K562 (cell line): ENCODE measurements around the gene BTG2. TPM values are rescaled to one million over a fixed set of nuclear protein-coding genes. Genes with fewer than 3 reads are reported as not detected.

Experiments
- ATAC-seq: fragments of 200-7000 bp; cut with Tn5 transposase; 3 replicates; pipeline ENCODE4 v1.9.1; 2020; ENCODE audit warnings: moderate library complexity
- BruUV-seq: library from RNA; stranded (reverse); fragments of 400-500 nt; replicated peaks from 2 replicates; lab custom pipeline; 2021; lab: Mats Ljungman, UMichigan
- CTCF ChIA-PET: fragments of 300-600 bp; formaldehyde crosslinking; extraction: SDS; loops from one replicate; lab custom pipeline; 2021; ENCODE audit warnings: low intra/inter-chr PET ratio; lab: Yijun Ruan, JAX
- POLR2A ChIA-PET: fragments of 300-600, 350-650 bp; sonication (Branson Sonifier 250); formaldehyde crosslinking; extraction: SDS; loops from one replicate; lab custom pipeline; 2021; ENCODE audit warnings: antibody characterized with exemption, inconsistent platforms; lab: Yijun Ruan, JAX
- DNase-seq, 4 experiments: peaks; one replicate each; pipeline versions ENCODE4 v3.0.0 to v3.0.0-alpha.2; 2011 to 2018; ENCODE audit warnings: low spot score in 3 of 4, mixed read lengths in 3 of 4; ENCODE audit errors: extremely low read depth in 1 of 4
- FAIRE-seq: peaks from 2 replicates; lab custom pipeline; 2011; peaks lifted over from hg19 to GRCh38; lab: Jason Lieb, UNC
- H2AFZ ChIP-seq: 2 replicates; pipeline ENCODE4 v1.6.0; 2011; ENCODE audit warnings: low read depth, low read length, control low read depth, inconsistent platforms
- H3K27ac ChIP-seq: fragments of 200-600 bp; 3 replicates; pipeline ENCODE4 v1.8.0; 2011; ENCODE audit warnings: low read depth, mild to moderate bottlenecking, control low read depth, inconsistent platforms, low read length, moderate library complexity, mixed read lengths; ENCODE audit errors: extremely low read depth
- H3K27me3 ChIP-seq, 2 experiments: fragments of 300-600 bp in 1 of 2; 2 replicates in 1 of 2; 3 replicates in 1 of 2; pipeline versions ENCODE4 v1.6.0 to v1.8.0; 2011; ENCODE audit warnings: inconsistent platforms in 2 of 2, low read length in 2 of 2, mild to moderate bottlenecking in 1 of 2, mixed read lengths in 1 of 2, moderate library complexity in 1 of 2; ENCODE audit not compliant: control insufficient read depth in 2 of 2, insufficient read depth in 2 of 2
- H3K36me3 ChIP-seq: fragments of 300-600 bp; 3 replicates; pipeline ENCODE4 v1.8.0; 2011; ENCODE audit warnings: mild to moderate bottlenecking, low read length, inconsistent platforms; ENCODE audit not compliant: control insufficient read depth, insufficient read depth
- H3K4me1 ChIP-seq, 2 experiments: fragments of 200-600 bp in 1 of 2; replicated peaks in 1 of 2; 2 replicates in 1 of 2; 3 replicates in 1 of 2; pipeline versions ENCODE4 v1.5.1 to v1.8.0; 2011; ENCODE audit warnings: inconsistent platforms in 2 of 2, low read length in 2 of 2, mild to moderate bottlenecking in 1 of 2, mixed read lengths in 1 of 2, moderate library complexity in 1 of 2; ENCODE audit not compliant: control insufficient read depth in 2 of 2, insufficient read depth in 2 of 2
- H3K4me2 ChIP-seq: 2 replicates; pipeline ENCODE4 v1.6.1; 2011; ENCODE audit warnings: low read length, control low read depth, inconsistent platforms, mixed read lengths; ENCODE audit not compliant: insufficient read depth
- H3K4me3 ChIP-seq: fragments of 200-600 bp; sonication (generic), shearing (Covaris generic); 2 replicates; pipeline ENCODE4 v1.5.1; 2016; ENCODE audit warnings: control low read depth, inconsistent platforms
- H3K79me2 ChIP-seq: fragments of 200-600 bp; 3 replicates; pipeline ENCODE4 v1.8.0; 2011; ENCODE audit warnings: low read length, inconsistent platforms; ENCODE audit not compliant: control insufficient read depth, insufficient read depth
- H3K9ac ChIP-seq, 2 experiments: 2 replicates each; pipeline versions ENCODE4 v1.6.0 to v1.6.1; 2011; ENCODE audit warnings: low read depth in 2 of 2, low read length in 2 of 2, control low read depth in 1 of 2, inconsistent platforms in 1 of 2, mild to moderate bottlenecking in 1 of 2, mixed read lengths in 1 of 2; ENCODE audit not compliant: insufficient read depth in 1 of 2
- H3K9me1 ChIP-seq: one replicate; pipeline ENCODE4 v1.6.0; 2011; ENCODE audit warnings: inconsistent platforms, mild to moderate bottlenecking, low read length, moderate library complexity; ENCODE audit not compliant: control insufficient read depth, insufficient read depth
- H3K9me3 ChIP-seq: replicated peaks from 2 replicates; pipeline ENCODE4 v1.5.1; 2011; ENCODE audit warnings: low read depth, low read length, inconsistent platforms; ENCODE audit not compliant: control insufficient read depth, insufficient read depth
- H4K20me1 ChIP-seq: replicated peaks from 2 replicates; pipeline ENCODE4 v1.6.1; 2011; ENCODE audit warnings: low read length, inconsistent platforms, mixed read lengths; ENCODE audit not compliant: control insufficient read depth, insufficient read depth
- CEBPG ChIP-seq, 3 experiments: fragments of 200-800 bp in 1 of 3; sonication (Bioruptor generic) in 1 of 3; sonication (generic) in 1 of 3; formaldehyde crosslinking in 1 of 3; IDR thresholded peaks in 2 of 3; conservative IDR thresholded peaks in 1 of 3; 2 replicates each; pipeline versions ENCODE4 v1.6.1 to v1.8.0; 2016 to 2022; ENCODE audit warnings: missing compliant biosample characterization in 2 of 3, missing genetic modification characterization in 2 of 3, mild to moderate bottlenecking in 1 of 3, missing genetic modification reagents in 1 of 3
- CTBP1 ChIP-seq: fragments of 450-650 bp; IDR thresholded peaks from 2 replicates; pipeline ENCODE4 v1.6.1; 2016; ENCODE audit warnings: borderline replicate concordance
- CXXC5 ChIP-seq: fragments of 250-450 bp; sonication (Bioruptor Pico); IDR thresholded peaks from 2 replicates; pipeline ENCODE4 v1.8.0; 2022; ENCODE audit warnings: inconsistent platforms, mild to moderate bottlenecking, moderate library complexity
- FOXA3 ChIP-seq, 2 experiments: fragments of 450-650 bp in 1 of 2; sonication (generic) in 1 of 2; formaldehyde crosslinking; IDR thresholded peaks in 1 of 2; conservative IDR thresholded peaks in 1 of 2; 2 replicates each; pipeline versions ENCODE4 v1.4.0 to v1.8.0; 2020 to 2022; ENCODE audit warnings: mild to moderate bottlenecking in 2 of 2, missing genetic modification reagents in 1 of 2
- GTF2B ChIP-seq: IDR thresholded peaks from 2 replicates; pipeline ENCODE4 v1.6.1; 2011; ENCODE audit not compliant: insufficient read length; ENCODE audit errors: extremely low read depth
- HDAC8 ChIP-seq: fragments of 450-650 bp; IDR thresholded peaks from 2 replicates; pipeline ENCODE4 v1.6.1; 2016; ENCODE audit warnings: mild to moderate bottlenecking, missing genetic modification characterization, moderate library complexity, missing compliant biosample characterization
- HMGN3 ChIP-seq: IDR thresholded peaks from 2 replicates; pipeline ENCODE4 v1.6.1; 2011; ENCODE audit warnings: borderline replicate concordance, low read depth, mild to moderate bottlenecking, mixed read lengths, low read length; ENCODE audit not compliant: insufficient read length; ENCODE audit errors: extremely low read depth
- MCM2 ChIP-seq: fragments of 450-650 bp; IDR thresholded peaks from 2 replicates; pipeline ENCODE4 v1.6.1; 2017; ENCODE audit warnings: low read depth, mild to moderate bottlenecking
- NFIC ChIP-seq: fragments of 450-650 bp; IDR thresholded peaks from 2 replicates; pipeline ENCODE4 v1.6.1; 2017; ENCODE audit warnings: mild to moderate bottlenecking, inconsistent platforms
- NR2C1 ChIP-seq, 2 experiments: fragments of 450-650 bp; IDR thresholded peaks; 2 replicates each; pipeline ENCODE4 v1.6.1; 2017; ENCODE audit warnings: mild to moderate bottlenecking in 2 of 2, antibody characterized with exemption in 1 of 2, inconsistent platforms in 1 of 2, missing compliant biosample characterization in 1 of 2, missing genetic modification characterization in 1 of 2
- POLR2G ChIP-seq: fragments of 200-400 bp; formaldehyde crosslinking; IDR thresholded peaks from 2 replicates; pipeline ENCODE4 v1.6.1; 2017; ENCODE audit warnings: low read depth, mild to moderate bottlenecking, antibody characterized with exemption, low read length, moderate library complexity
- TAL1 ChIP-seq: fragments of 450-650 bp; IDR thresholded peaks from 2 replicates; pipeline ENCODE4 v1.6.1; 2016; ENCODE audit warnings: mild to moderate bottlenecking
- TFE3 ChIP-seq: fragments of 450-650 bp; formaldehyde crosslinking; IDR thresholded peaks from 2 replicates; pipeline ENCODE4 v1.4.0; 2020; ENCODE audit warnings: mild to moderate bottlenecking, mixed read lengths
- ZEB2 ChIP-seq: fragments of 450-650 bp; IDR thresholded peaks from 2 replicates; pipeline ENCODE4 v1.6.1; 2016
- ZNF175 ChIP-seq: fragments of 200-800 bp; sonication (Bioruptor generic); IDR thresholded peaks from 2 replicates; pipeline ENCODE4 v1.6.1; 2016; ENCODE audit warnings: low read depth, mild to moderate bottlenecking, missing genetic modification characterization, missing compliant biosample characterization
- ZNF436 ChIP-seq: fragments of 250-450, 450-650 bp; sonication (Bioruptor Pico); formaldehyde crosslinking; IDR thresholded peaks from 2 replicates; pipeline ENCODE4 v1.7.0; 2020; ENCODE audit warnings: mild to moderate bottlenecking
- WGBS: fragments of 100-300 bp; shearing (Covaris generic); methylation state at CpG from one replicate; pipeline ENCODE4 v1.1.6; 2016; ENCODE audit warnings: low coverage, mixed read lengths; ENCODE audit not compliant: insufficient coverage; ENCODE audit errors: missing lambda C conversion rate; 5-methylcytosine and 5-hydroxymethylcytosine counted together
- in situ Hi-C: fragments of 300-500 bp; cut with MboI; formaldehyde crosslinking; loops from 4 replicates; pipeline ENCODE4 v1.15.0; 2018; ENCODE audit warnings: inconsistent platforms, mixed read lengths
- intact Hi-C: fragments of 100-400 bp; cut with micrococcal nuclease; formaldehyde crosslinking; loops from 2 replicates; pipeline ENCODE4 v1.14.2; 2022
- polyA plus RNA-seq, 8 experiments: library from polyadenylated mRNA; depleted of rRNA in 4 of 8; stranded (reverse) in 5 of 8; unstranded in 3 of 8; fragments of >200 nt; fragmentation: Nextera tagmentation in 2 of 8; fragmentation: Illumina TruSeq in 1 of 8; extraction: Ambion mirVana in 2 of 8; extraction: Trizol in 1 of 8; gene quantifications; 2 replicates each; pipeline versions ENCODE4 v1.2.1 to v1.2.3, GENCODE V29; 2011 to 2014; ENCODE audit warnings: inconsistent platforms in 1 of 8, missing spikeins in 1 of 8
- total RNA-seq, 7 experiments: library from RNA; depleted of rRNA in 6 of 7; stranded (reverse); fragments of >200 nt in 6 of 7; fragmentation: Illumina TruSeq in 2 of 7; extraction: Trizol in 2 of 7; gene quantifications; 2 replicates each; pipeline versions ENCODE4 v1.2.1 to v1.2.3, GENCODE V29; 2011 to 2021; ENCODE audit warnings: low replicate concordance in 1 of 7
- TF ChIP-seq, protein P1 (sequence below): IDR thresholded peaks from 2 replicates; pipeline ENCODE4 v1.6.1; 2012; ENCODE audit warnings: low read depth, low read length, improper control_type of control experiment, borderline replicate concordance

The BTG2 gene
- total and polyA plus RNA-seq, 9 of the 15 experiments (the other 6 are each of a cell fraction or from before 2014, with no cell fraction given) = 2.3 to 41.9 (median 8.7) TPM

DNA sequence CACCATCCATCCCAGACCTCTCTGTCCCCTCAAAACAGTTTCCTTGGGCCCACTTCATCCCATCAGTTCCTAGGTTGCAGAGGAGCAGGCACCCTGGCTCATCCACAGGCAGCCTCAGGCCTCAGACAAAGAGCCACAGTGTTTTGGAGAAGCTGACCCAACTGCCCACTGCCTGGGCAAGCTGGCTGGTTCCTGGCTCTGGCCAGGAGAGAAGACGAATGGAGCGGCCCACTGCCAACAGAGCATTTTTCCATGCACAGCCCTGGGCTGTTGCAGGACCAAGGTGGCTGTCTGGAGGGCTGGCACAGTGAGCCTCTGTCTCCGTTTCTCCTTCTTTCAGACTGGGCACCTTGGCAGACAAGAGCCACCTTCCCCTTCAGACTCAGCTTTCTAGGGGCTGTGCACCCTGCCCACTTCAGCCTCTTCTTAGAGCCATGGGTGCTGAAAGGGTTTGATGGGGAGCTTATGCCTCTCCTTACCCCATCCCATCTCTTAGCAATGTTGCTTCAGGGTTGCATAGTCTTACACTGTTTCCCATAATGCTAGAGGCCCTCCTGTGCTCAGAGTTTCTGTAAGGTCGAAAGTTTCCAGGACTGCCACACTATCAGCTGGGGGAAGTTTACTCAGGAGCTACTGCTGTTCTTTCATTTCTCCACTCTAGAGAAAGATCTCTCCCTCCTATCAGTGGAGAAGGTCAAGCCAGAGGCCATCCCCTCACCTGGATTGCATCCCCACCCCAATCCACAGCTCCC lies 44.6 kb downstream of the BTG2 start:
- H3K9ac ChIP-seq = no peak overlapping the region
- H3K9me1 ChIP-seq = no peaks in the 10 kb centered on the region
- FAIRE-seq (no peak), ATAC-seq (peak; percentile 55; the same call in 2 of the 3 replicates), DNase-seq (no peak)
- no TSS peak for BruUV-seq
- H3K9me3 ChIP-seq = no peaks in the 10 kb centered on the region
- in situ Hi-C loops = loop anchor here (5.0 kb wide), 1 partner anchor 352 kb away; no protein-coding TSS in a partner anchor
- no peaks in the 10 kb centered on the region for H3K79me2 ChIP-seq
- intact Hi-C loops = no loop called here
- peaks cover 57 to 79% of the 10 kb centered on the region in 2 experiments for H3K27me3 ChIP-seq
- 1% methylated on average over 4 of the region's 4 CpGs for WGBS
- no peaks in the 10 kb centered on the region for H3K36me3 ChIP-seq
- H3K4me3 ChIP-seq = no peak overlapping the region
- H4K20me1 ChIP-seq = peaks cover 14% of the 10 kb centered on the region; the same call in 1 of the 2 replicates
- H3K27ac ChIP-seq = no peak overlapping the region
- POLR2A ChIA-PET = interaction anchor here (1.0 kb wide), 1 partner anchor 10 kb away, joined by 4 read pairs; no protein-coding TSS in a partner anchor
- CTCF ChIA-PET = no interaction called here
- no peak overlapping the region for H3K4me2 ChIP-seq
- H2AFZ ChIP-seq = no peak overlapping the region
- H3K4me1 ChIP-seq = no peaks in the 10 kb centered on the region
- TF ChIP-seq HDAC8 (tag) = no peak
- no peak for TF ChIP-seq POLR2G
- no peak for TF ChIP-seq CXXC5 (CRISPR knock-in tag)
- TF ChIP-seq TFE3 (CRISPR knock-in tag) = no peak
- no peak for TF ChIP-seq NFIC
- TF ChIP-seq GTF2B = no peak
- no peak for TF ChIP-seq ZEB2
- TF ChIP-seq NR2C1 (IDR thresholded peaks at IDR 0.05) = no peak
- no peak for TF ChIP-seq NR2C1 (tag; IDR thresholded peaks at IDR 0.05)
- no peak for TF ChIP-seq CEBPG (CRISPR knock-in tag; IDR thresholded peaks at IDR 0.05)
- TF ChIP-seq CEBPG (tag; conservative IDR thresholded peaks at IDR 0.05 in 1 of 2, IDR thresholded peaks at IDR 0.05 in 1 of 2) = peak; percentile 62 to 72; a peak in 3 of 4 replicates
- no peak for TF ChIP-seq ZNF175 (CRISPR knock-in tag)
- TF ChIP-seq HMGN3 = no peak
- TF ChIP-seq ZNF436 = no peak
- peak; percentile 24; the same call in 1 of the 2 replicates for TF ChIP-seq CTBP1
- 0 out of 2 replicates have a peak, but pooled peaks have one; percentile 5 for TF ChIP-seq TAL1
- TF ChIP-seq, protein P1, sequence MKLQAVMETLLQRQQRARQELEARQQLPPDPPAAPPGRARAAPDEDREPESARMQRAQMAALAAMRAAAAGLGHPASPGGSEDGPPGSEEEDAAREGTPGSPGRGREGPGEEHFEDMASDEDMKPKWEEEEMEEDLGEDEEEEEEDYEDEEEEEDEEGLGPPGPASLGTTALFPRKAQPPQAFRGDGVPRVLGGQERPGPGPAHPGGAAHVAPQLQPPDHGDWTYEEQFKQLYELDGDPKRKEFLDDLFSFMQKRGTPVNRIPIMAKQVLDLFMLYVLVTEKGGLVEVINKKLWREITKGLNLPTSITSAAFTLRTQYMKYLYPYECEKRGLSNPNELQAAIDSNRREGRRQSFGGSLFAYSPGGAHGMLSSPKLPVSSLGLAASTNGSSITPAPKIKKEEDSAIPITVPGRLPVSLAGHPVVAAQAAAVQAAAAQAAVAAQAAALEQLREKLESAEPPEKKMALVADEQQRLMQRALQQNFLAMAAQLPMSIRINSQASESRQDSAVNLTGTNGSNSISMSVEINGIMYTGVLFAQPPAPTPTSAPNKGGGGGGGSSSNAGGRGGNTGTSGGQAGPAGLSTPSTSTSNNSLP = no peak
- no peak for TF ChIP-seq MCM2
- peak in 1 of 2 experiments; percentile 65; a peak in 2 of 4 replicates for TF ChIP-seq FOXA3 (CRISPR knock-in tag; conservative IDR thresholded peaks at IDR 0.05 in 1 of 2, IDR thresholded peaks at IDR 0.05 in 1 of 2)
